HPDE6-E6E7 (cell line): ENCODE data around the gene NPHP1.
"Not testable (repeated sequence)": the region's sequence is repeated elsewhere in the genome, so short reads cannot be mapped to it uniquely, and the experiment has no call there.

Experiments
- DNase-seq: peaks from one replicate; pipeline ENCODE4 v3.0.0; 2011; ENCODE audit warnings: missing footprints; ENCODE audit errors: extremely low spot score

NPHP1 gene

DNA sequence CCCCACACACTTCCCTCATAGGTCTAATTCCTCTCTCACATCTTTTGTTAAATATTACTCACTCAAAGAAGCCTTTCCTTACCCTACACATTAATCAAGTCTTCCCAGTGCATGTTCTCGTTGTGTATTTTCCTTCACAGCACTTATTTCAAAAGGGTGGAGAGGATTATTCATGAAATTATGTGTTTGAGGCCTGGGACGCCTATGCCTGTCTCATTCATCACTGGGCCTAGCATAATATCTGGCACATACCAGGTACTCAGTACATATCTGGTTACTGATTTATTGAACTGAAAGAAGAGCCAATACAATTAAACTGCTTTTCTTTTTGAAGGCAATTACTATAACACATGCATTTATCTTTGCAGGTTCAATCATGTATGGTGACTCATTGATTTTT, 74.1 kb downstream of the NPHP1 start:
- no peak for DNase-seq

- no peak for DNase-seq
Measured at GRCh38 chr2:110126906-110127305, 77.9 kb downstream of the NPHP1 start.

DNA sequence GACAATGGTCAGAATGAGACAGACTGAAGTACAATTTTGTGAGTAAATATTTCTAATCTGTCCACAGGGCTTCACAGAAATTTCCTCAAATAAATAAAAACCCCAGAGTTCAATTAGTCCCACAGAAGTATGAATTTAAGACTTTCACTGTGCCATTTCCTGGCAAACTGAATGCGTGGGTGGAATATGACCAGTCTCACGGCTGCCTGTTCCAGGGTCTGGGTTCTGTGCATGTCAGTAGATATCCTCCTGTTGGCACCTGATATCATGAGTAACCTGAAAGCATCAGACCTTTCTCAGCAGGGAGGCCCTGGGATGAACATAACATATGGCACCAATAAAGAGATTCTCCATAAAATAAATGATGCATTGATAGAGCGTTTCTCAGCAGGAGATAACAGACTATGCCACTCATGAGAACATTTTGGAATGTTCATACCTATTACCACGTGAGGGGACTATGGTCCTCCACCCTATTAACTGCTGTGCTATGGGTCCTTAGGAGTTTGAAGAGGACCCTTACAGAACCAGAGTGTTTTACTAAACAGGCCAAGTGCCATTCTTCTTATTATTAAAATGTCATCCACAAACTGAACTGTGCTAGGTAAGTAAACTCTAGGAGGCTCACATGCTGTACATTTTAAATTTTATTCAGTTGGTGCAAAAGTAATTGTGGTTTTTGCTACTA, 78.6 kb downstream of the NPHP1 start:
- no peak for DNase-seq

DNA sequence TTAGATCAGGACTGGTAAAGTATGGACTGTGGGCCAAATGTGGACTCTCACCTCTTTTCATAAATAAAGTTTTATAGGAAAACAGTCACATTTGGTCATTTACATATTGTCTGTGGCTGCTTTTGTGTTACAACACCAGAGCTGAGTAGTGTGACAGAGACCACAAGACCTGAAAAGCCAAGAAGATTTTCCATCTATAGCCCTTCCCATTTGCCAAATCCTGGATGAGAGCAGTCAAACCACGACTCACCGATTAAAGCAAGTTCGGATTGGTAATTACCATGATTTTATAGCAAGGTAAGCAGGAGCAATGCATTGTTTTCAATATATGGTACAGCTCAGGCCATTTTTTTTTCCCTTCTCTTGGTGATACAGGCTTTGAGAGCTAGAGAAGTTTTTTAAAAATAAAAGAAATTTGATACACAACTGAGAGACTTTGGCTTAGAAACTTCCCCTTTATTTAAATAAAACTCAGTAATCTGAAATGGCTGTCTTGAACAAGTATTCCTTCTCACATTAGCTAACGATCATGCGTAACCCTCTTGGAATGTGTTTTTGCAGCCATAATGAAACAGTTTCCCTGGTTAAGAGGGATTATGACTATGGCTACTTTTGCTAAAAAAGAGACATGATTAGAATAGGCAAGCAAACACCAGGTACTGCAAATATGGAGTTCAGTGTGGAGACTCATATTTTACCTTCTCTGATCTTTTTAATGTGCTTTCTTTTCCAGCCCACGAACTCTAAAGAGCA, 79.7 kb downstream of the NPHP1 start:
- DNase-seq: no peak

GRCh38 chr2:110124038-110124825, 80.6 kb downstream of the NPHP1 start:
- DNase-seq: no peak

DNA sequence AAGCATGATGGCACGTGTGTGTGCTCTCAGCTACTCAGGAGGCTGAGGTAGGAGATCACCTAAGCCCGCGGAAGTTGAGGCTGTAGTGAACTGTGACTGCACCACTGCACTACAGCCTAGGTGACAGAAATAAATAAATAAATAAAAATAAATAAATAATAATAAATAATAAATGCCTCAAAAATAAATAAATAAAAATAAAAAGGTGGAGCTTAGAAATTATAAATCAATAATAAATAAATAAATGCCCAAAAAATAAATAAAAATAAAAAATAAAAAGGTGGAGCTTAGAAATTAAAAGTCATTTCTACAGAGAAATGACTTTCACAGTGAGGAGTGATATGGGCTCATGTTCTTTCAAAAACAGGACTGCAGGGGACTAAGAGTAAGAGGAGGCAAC, 83.2 kb downstream of the NPHP1 start:
- DNase-seq: no peak

- no peak for DNase-seq
Measured at GRCh38 chr2:110121052-110121334, 83.8 kb downstream of the NPHP1 start.

- no peak for DNase-seq
Measured at GRCh38 chr2:110120171-110121051, 84.4 kb downstream of the NPHP1 start.

- no peak for DNase-seq
Measured at GRCh38 chr2:110116033-110116710, 88.6 kb downstream of the NPHP1 start.

- peak; percentile 78 for DNase-seq
Measured at GRCh38 chr2:110115291-110116032, 89.4 kb downstream of the NPHP1 start, which contains the start of gene MALL. TSS of gene MALL (minus strand) at chr2:110115822. CDS start at chr2:110115792, 30 bp downstream.

DNA sequence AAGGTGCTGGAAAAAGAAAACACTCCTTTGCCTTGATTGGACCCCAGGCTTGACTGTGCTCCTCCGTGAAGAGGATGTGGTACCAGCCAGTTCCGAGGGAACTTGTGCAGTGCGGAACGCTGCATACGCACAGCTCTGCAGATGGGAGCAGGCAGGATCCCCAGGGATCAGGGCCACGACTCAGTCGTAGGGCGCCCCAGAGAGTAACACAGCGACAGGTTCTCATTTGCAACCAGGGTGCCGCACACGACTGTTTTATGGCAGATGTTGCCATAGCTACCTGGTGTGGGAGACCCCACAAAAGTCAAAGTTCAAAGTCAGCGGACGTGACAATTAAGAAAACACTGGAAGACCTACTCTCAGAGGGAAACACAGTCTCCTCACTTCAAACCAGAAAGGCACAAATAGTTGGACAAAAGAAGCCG, 90.0 kb downstream of the NPHP1 start:
- DNase-seq: no peak

DNA sequence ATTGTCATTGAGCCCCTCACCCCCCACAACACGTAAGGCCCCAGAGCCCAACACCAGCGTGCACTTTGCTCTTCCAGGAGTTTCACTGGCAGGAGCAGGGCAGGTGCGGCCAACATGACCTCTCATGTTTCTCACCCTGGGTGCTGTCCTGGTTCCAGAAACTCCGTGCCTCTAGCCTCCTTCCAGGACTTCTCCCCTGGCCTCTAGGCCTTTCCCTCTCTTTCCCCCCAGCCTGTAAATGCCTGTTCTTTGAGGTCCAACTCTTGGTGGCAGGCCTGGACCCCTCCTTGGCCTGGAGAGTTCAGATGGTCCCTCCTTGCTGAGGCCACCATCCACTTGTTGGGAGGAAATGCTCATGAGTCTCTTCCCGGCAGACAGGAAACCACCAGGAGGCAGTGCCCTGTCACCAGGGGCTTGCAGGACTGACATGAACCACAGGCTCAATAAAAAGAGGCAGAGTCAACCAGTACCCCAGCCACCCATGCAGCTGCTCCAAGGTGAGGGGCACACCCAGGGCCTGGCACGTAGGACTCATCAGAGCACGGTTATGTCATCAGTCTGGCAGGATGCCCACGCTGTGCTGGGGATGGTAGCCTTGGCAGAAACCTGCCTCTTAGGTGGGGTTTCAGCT, 90.7 kb downstream of the NPHP1 start:
- DNase-seq: no peak

GRCh38 chr2:110108291-110108690, 96.5 kb downstream of the NPHP1 start:
- not testable (repeated sequence) for DNase-seq

- no peak for DNase-seq
Measured at GRCh38 chr2:110107092-110108079, 97.4 kb downstream of the NPHP1 start.

GRCh38 chr2:110106642-110107041, 98.2 kb downstream of the NPHP1 start:
- no peak for DNase-seq

- DNase-seq: peak; percentile 89
Measured at GRCh38 chr2:110105608-110106467, 99.0 kb downstream of the NPHP1 start.

DNA sequence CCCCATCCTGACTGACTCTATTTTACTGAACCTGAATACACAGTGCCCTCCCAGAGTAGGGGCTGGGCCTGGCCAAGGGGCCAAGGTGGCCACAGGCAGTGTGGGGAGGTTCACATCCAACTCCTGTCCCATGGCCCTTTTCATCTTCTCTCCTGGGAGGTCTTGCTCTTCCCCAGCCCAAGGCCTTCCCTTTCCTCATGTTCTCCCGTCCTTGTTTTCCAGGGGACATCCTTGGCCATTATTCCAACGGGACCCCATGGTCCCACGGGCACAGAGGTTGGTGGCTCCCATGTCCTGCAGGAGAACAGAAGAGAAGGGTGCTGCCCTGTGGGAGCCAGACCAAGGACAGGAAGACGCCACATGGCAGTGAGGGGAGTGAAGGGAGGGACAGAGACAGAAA, 99.6 kb downstream of the NPHP1 start:
- DNase-seq: no peak
